HEK293 (cell line): Measurements from ENCODE around the gene PSAT1.

Source experiments
- CTCF ChIA-PET: fragments of 350-600 bp; formaldehyde crosslinking; extraction: SDS; loops from one replicate; lab custom pipeline; 2021; ENCODE audit warnings: antibody characterized with exemption; lab: Yijun Ruan, JAX
- POLR2A ChIA-PET: fragments of 300-600 bp; formaldehyde crosslinking; extraction: SDS; loops from one replicate; lab custom pipeline; 2020; ENCODE audit warnings: antibody characterized with exemption, inconsistent platforms; lab: Yijun Ruan, JAX
- H3K27ac ChIP-seq: fragments of 200-500 bp; sonication (Bioruptor generic); 2 replicates; pipeline ENCODE4 v1.5.1; 2014; ENCODE audit warnings: low read depth, low read length, control low read depth, inconsistent platforms; ENCODE audit errors: extremely low read depth
- H3K36me3 ChIP-seq, 2 experiments: fragments of 200-500 bp in 1 of 2; sonication (Bioruptor generic) in 1 of 2; 1 replicate in 1 of 2; 2 replicates in 1 of 2; pipeline ENCODE4 v1.5.1; 2014 to 2017; ENCODE audit warnings: inconsistent platforms in 2 of 2, low read length in 2 of 2; ENCODE audit not compliant: control insufficient read depth in 2 of 2, insufficient read depth in 1 of 2
- H3K4me1 ChIP-seq: fragments of 200-500 bp; sonication (Bioruptor generic); 2 replicates; pipeline ENCODE4 v1.5.1; 2014; ENCODE audit warnings: mild to moderate bottlenecking, low read length, inconsistent platforms; ENCODE audit not compliant: control insufficient read depth, insufficient read depth
- H3K4me3 ChIP-seq: 2 replicates; pipeline ENCODE4 v1.5.1; 2011; ENCODE audit warnings: low read depth, mild to moderate bottlenecking, control low read depth, low read length, moderate library complexity
- H3K9me3 ChIP-seq: fragments of 200-500 bp; sonication (Bioruptor generic); 2 replicates; pipeline ENCODE4 v1.5.1; 2014; ENCODE audit warnings: low read depth, low read length, inconsistent platforms; ENCODE audit not compliant: control insufficient read depth, insufficient read depth
- GLIS1 ChIP-seq: fragments of 450-650 bp; formaldehyde crosslinking; IDR thresholded peaks from 2 replicates; pipeline ENCODE4 v1.5.1; 2016; ENCODE audit warnings: missing biosample characterization, missing genetic modification characterization
- KLF10 ChIP-seq: fragments of 450-650 bp; IDR thresholded peaks from 2 replicates; pipeline ENCODE4 v1.5.1; 2018; ENCODE audit warnings: missing biosample characterization, mild to moderate bottlenecking, missing genetic modification characterization
- SALL2 ChIP-seq: fragments of 450-650 bp; formaldehyde crosslinking; IDR thresholded peaks from 2 replicates; pipeline ENCODE4 v1.5.0; 2017; ENCODE audit warnings: missing biosample characterization, mild to moderate bottlenecking, missing genetic modification characterization, borderline replicate concordance
- TCF7L2 ChIP-seq: IDR thresholded peaks from 2 replicates; pipeline ENCODE4 v1.6.1; 2011; ENCODE audit warnings: low read depth, mild to moderate bottlenecking, inconsistent platforms, low read length, moderate library complexity, borderline replicate concordance
- ZFP41 ChIP-seq: fragments of 450-650 bp; formaldehyde crosslinking; IDR thresholded peaks from 2 replicates; pipeline ENCODE4 v1.5.1; 2016; ENCODE audit warnings: missing biosample characterization, missing genetic modification characterization, borderline replicate concordance
- ZNF19 ChIP-seq: fragments of 450-650 bp; formaldehyde crosslinking; IDR thresholded peaks from 2 replicates; pipeline ENCODE4; 2016; ENCODE audit warnings: missing biosample characterization, missing genetic modification characterization, low read depth
- ZNF214 ChIP-seq: fragments of 450-650 bp; formaldehyde crosslinking; IDR thresholded peaks from 2 replicates; pipeline ENCODE4 v1.5.1; 2017; ENCODE audit warnings: missing biosample characterization, mild to moderate bottlenecking, missing genetic modification characterization, borderline replicate concordance
- ZNF239 ChIP-seq: fragments of 450-650 bp; formaldehyde crosslinking; IDR thresholded peaks from 2 replicates; pipeline ENCODE4 v1.5.1; 2016; ENCODE audit warnings: missing biosample characterization, missing genetic modification characterization
- ZNF266 ChIP-seq: fragments of 450-650 bp; formaldehyde crosslinking; IDR thresholded peaks from 2 replicates; pipeline ENCODE4 v1.5.1; 2016; ENCODE audit warnings: missing biosample characterization, missing genetic modification characterization, low read depth
- ZNF324 ChIP-seq: fragments of 450-650 bp; formaldehyde crosslinking; IDR thresholded peaks from 2 replicates; pipeline ENCODE4 v1.5.1; 2016; ENCODE audit warnings: missing biosample characterization, missing genetic modification characterization
- ZNF366 ChIP-seq: fragments of 450-650 bp; formaldehyde crosslinking; conservative IDR thresholded peaks from 2 replicates; pipeline ENCODE4 v1.5.1; 2016; ENCODE audit warnings: missing biosample characterization, missing genetic modification characterization
- ZNF423 ChIP-seq: fragments of 450-650 bp; formaldehyde crosslinking; IDR thresholded peaks from 2 replicates; pipeline ENCODE4 v1.5.1; 2016; ENCODE audit warnings: missing biosample characterization, missing genetic modification characterization
- ZNF473 ChIP-seq: fragments of 450-650 bp; formaldehyde crosslinking; IDR thresholded peaks from 2 replicates; pipeline ENCODE4 v1.5.1; 2017; ENCODE audit warnings: missing biosample characterization, missing genetic modification characterization
- ZNF530 ChIP-seq: fragments of 450-650 bp; formaldehyde crosslinking; IDR thresholded peaks from 2 replicates; pipeline ENCODE4 v1.5.1; 2016; ENCODE audit warnings: low read depth, missing biosample characterization, missing genetic modification characterization
- ZNF707 ChIP-seq: fragments of 450-650 bp; formaldehyde crosslinking; IDR thresholded peaks from 2 replicates; pipeline ENCODE4 v1.5.1; 2016; ENCODE audit warnings: missing biosample characterization, missing genetic modification characterization
- ZNF837 ChIP-seq: fragments of 450-650 bp; formaldehyde crosslinking; IDR thresholded peaks from 2 replicates; pipeline ENCODE4 v1.5.1; 2016; ENCODE audit warnings: missing biosample characterization, missing genetic modification characterization
- ZXDB ChIP-seq: fragments of 450-650 bp; formaldehyde crosslinking; IDR thresholded peaks from 2 replicates; pipeline ENCODE4 v1.5.1; 2016; ENCODE audit warnings: missing biosample characterization, missing genetic modification characterization
- TF ChIP-seq, protein P1 (sequence below): fragments of 450-650 bp; formaldehyde crosslinking; IDR thresholded peaks from 2 replicates; pipeline ENCODE4 v1.5.1; 2016; ENCODE audit warnings: missing biosample characterization, missing genetic modification characterization
- TF ChIP-seq, protein P2 (sequence below): fragments of 450-650 bp; formaldehyde crosslinking; IDR thresholded peaks from 2 replicates; pipeline ENCODE4 v1.5.1; 2016; ENCODE audit warnings: missing biosample characterization, missing genetic modification characterization
- TF ChIP-seq, protein P3 (sequence below): fragments of 450-650 bp; formaldehyde crosslinking; IDR thresholded peaks from 2 replicates; pipeline ENCODE4 v1.5.1; 2016; ENCODE audit warnings: missing biosample characterization, missing genetic modification characterization
- TF ChIP-seq, protein P4 (sequence below): fragments of 450-650 bp; formaldehyde crosslinking; IDR thresholded peaks from 2 replicates; pipeline ENCODE4 v1.5.1; 2016; ENCODE audit warnings: missing biosample characterization, missing genetic modification characterization
- TF ChIP-seq, protein P5 (sequence below): fragments of 450-650 bp; formaldehyde crosslinking; IDR thresholded peaks from 2 replicates; pipeline ENCODE4 v1.5.1; 2016; ENCODE audit warnings: missing biosample characterization, missing genetic modification characterization
- TF ChIP-seq, protein P6 (sequence below): fragments of 450-650 bp; formaldehyde crosslinking; IDR thresholded peaks from 2 replicates; pipeline ENCODE4 v1.5.1; 2016; ENCODE audit warnings: missing biosample characterization, missing genetic modification characterization

PSAT1 gene

DNA sequence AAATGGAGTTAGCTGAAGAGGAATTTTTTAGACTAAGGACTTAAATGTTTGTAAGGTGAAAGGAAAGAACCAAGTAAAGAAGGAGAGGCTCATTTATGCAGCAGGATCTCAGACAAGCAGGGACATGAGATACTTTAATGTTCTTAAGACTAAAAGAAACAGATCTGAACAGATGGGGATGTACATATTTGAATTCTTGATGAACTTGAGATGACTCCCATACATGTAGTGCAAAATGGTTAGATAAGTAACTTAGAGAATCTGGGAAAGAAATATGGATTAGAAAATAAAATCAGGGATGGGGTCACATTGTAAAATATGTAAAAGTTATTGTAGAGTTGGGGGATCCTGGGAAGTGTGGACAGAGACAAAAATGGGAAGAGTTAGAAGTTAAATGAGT, 27.1 kb upstream of the PSAT1 start:
- CTCF ChIA-PET = interaction anchor here (3.4 kb wide), 1 partner anchor 100 kb away, joined by 9 read pairs; no protein-coding TSS in a partner anchor
- POLR2A ChIA-PET = interaction anchor here (1.8 kb wide), 1 partner anchor 27 kb away, joined by 6 read pairs; the partner anchor contains the start of gene PSAT1
- TF ChIP-seq SALL2 (tag by site-specific recombination) = no peak
- TF ChIP-seq, protein P1, sequence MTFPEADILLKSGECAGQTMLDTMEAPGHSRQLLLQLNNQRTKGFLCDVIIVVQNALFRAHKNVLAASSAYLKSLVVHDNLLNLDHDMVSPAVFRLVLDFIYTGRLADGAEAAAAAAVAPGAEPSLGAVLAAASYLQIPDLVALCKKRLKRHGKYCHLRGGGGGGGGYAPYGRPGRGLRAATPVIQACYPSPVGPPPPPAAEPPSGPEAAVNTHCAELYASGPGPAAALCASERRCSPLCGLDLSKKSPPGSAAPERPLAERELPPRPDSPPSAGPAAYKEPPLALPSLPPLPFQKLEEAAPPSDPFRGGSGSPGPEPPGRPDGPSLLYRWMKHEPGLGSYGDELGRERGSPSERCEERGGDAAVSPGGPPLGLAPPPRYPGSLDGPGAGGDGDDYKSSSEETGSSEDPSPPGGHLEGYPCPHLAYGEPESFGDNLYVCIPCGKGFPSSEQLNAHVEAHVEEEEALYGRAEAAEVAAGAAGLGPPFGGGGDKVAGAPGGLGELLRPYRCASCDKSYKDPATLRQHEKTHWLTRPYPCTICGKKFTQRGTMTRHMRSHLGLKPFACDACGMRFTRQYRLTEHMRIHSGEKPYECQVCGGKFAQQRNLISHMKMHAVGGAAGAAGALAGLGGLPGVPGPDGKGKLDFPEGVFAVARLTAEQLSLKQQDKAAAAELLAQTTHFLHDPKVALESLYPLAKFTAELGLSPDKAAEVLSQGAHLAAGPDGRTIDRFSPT (tag by site-specific recombination) = no peak
- TF ChIP-seq GLIS1 (tag by site-specific recombination) = no peak
- TF ChIP-seq, all 188 proteins: peak for 0
- Histone ChIP-seq H3K27ac (no peak overlapping the region), H3K9me3 (no peaks in the 10 kb centered on the region), H3K36me3 (peaks cover 10 to 75% of the 10 kb centered on the region in 2 experiments), H3K4me1 (no peaks in the 10 kb centered on the region), H3K4me3 (no peak overlapping the region)

DNA sequence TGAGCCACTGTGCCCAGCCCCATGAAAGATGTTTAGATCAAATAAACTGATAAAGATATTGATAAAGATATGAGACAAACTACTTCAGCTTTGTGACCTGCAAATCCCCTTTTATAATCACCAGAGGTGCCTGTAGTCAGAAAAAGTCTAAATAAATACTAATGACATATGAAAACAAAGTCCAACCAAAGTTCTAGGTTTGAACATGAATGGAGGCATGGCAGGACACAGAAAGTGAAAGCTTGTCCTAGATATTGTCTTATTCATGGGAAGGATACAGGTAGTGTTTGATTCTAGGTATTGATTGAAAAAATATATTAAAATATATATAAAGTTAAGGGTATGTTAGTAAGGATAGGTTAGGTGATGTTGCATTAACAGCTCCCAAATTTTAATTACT, 24.6 kb upstream of the PSAT1 start:
- ChIA-PET POLR2A (interaction anchor here (2.3 kb wide), 1 partner anchor 25 kb away, joined by 20 read pairs; the partner anchor contains the start of gene PSAT1), CTCF (interaction anchor here (0.8 to 3.4 kb wide), 2 partner anchors 24 to 97 kb away, joined by 3 to 9 read pairs; partner anchors contain the start of gene PSAT1)
- H3K36me3 ChIP-seq = peaks cover 5 to 50% of the 10 kb centered on the region in 2 experiments

DNA sequence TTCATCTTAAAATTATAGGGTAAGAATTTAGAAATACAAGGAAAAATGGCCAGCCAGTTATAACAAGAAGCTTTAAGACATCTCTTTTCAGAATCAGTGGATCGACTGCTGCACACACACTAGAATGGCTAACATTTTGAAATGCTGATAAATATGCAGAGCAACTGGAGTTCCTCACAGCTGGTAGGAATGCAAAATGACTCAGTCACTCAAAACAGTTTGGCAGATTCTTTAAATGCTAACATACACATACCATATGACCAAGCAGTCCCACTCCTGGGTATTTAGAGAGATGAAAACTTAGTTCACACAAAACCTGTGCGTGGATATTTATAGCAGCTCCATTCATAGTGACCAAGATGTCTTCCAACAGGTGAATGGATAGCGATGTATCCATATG, 23.2 kb upstream of the PSAT1 start:
- H3K27ac ChIP-seq = no peak overlapping the region
- peaks cover 9% of the 10 kb centered on the region; the same call in 1 of the 2 replicates for H3K4me1 ChIP-seq
- ChIA-PET CTCF (interaction anchor here (0.7 kb wide), 1 partner anchor 35 kb away, joined by 3 read pairs; no protein-coding TSS in a partner anchor), POLR2A (interaction anchor here (1.1 to 2.3 kb wide), 2 partner anchors 24 to 35 kb away, joined by 3 to 20 read pairs; partner anchors contain the start of gene PSAT1)
- no peaks in the 10 kb centered on the region for H3K9me3 ChIP-seq
- H3K4me3 ChIP-seq = no peak overlapping the region
- peaks cover under 1 to 37% of the 10 kb centered on the region in 2 experiments for H3K36me3 ChIP-seq
- TF ChIP-seq, protein P2, sequence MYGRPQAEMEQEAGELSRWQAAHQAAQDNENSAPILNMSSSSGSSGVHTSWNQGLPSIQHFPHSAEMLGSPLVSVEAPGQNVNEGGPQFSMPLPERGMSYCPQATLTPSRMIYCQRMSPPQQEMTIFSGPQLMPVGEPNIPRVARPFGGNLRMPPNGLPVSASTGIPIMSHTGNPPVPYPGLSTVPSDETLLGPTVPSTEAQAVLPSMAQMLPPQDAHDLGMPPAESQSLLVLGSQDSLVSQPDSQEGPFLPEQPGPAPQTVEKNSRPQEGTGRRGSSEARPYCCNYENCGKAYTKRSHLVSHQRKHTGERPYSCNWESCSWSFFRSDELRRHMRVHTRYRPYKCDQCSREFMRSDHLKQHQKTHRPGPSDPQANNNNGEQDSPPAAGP = no peak
- TF ChIP-seq ZNF707 (tag by site-specific recombination) (no peak), ZNF266 (tag by site-specific recombination) (no peak), ZNF530 (no peak), ZNF366 (tag by site-specific recombination) (no peak), ZNF324 (tag by site-specific recombination) (no peak), ZXDB (no peak), ZNF423 (tag by site-specific recombination) (no peak), TCF7L2 (no peak), ZFP41 (no peak), KLF10 (tag by site-specific recombination) (no peak), ZNF473 (tag by site-specific recombination) (no peak), ZNF837 (no peak), ZNF214 (tag by site-specific recombination) (no peak), ZNF239 (no peak)
- TF ChIP-seq, protein P3, sequence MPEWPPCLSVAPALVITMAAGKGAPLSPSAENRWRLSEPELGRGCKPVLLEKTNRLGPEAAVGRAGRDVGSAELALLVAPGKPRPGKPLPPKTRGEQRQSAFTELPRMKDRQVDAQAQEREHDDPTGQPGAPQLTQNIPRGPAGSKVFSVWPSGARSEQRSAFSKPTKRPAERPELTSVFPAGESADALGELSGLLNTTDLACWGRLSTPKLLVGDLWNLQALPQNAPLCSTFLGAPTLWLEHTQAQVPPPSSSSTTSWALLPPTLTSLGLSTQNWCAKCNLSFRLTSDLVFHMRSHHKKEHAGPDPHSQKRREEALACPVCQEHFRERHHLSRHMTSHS (tag by site-specific recombination) = no peak
- TF ChIP-seq, protein P4, sequence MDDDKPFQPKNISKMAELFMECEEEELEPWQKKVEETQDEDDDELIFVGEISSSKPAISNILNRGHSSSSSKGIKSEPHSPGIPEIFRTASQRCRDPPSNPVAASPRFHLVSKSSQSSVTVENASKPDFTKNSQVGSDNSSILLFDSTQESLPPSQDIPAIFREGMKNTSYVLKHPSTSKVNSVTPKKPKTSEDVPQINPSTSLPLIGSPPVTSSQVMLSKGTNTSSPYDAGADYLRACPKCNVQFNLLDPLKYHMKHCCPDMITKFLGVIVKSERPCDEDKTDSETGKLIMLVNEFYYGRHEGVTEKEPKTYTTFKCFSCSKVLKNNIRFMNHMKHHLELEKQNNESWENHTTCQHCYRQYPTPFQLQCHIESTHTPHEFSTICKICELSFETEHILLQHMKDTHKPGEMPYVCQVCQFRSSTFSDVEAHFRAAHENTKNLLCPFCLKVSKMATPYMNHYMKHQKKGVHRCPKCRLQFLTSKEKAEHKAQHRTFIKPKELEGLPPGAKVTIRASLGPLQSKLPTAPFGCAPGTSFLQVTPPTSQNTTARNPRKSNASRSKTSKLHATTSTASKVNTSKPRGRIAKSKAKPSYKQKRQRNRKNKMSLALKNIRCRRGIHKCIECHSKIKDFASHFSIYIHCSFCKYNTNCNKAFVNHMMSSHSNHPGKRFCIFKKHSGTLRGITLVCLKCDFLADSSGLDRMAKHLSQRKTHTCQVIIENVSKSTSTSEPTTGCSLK (tag by site-specific recombination) = no peak
- TF ChIP-seq, protein P5, sequence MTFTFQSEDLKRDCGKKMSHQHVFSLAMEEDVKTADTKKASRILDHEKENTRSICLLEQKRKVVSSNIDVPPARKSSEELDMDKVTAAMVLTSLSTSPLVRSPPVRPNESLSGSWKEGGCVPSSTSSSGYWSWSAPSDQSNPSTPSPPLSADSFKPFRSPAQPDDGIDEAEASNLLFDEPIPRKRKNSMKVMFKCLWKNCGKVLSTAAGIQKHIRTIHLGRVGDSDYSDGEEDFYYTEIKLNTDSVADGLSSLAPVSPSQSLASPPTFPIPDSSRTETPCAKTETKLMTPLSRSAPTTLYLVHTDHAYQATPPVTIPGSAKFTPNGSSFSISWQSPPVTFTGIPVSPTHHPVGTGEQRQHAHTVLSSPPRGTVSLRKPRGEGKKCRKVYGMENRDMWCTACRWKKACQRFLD = no peak

More for the DNA sequence above, 24.6 kb upstream of the PSAT1 start:
- TF ChIP-seq ZNF19 = no peak
- TF ChIP-seq, protein P6, sequence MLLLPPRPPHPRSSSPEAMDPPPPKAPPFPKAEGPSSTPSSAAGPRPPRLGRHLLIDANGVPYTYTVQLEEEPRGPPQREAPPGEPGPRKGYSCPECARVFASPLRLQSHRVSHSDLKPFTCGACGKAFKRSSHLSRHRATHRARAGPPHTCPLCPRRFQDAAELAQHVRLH (tag by site-specific recombination) = no peak
- no peaks in the 10 kb centered on the region for H3K9me3 ChIP-seq
- H3K4me3 ChIP-seq = no peak overlapping the region
- H3K27ac ChIP-seq = no peak overlapping the region
- H3K4me1 ChIP-seq = no peaks in the 10 kb centered on the region
